Medulla oblongata (tissue), 1 donor: Measurements from ENCODE around the gene CACNA2D4.
"Not testable (repeated sequence)": the region's sequence is repeated elsewhere in the genome, so short reads cannot be mapped to it uniquely, and the experiment has no call there.

Source experiments
- DNase-seq: peaks from one replicate; pipeline ENCODE4 v3.0.0-alpha.2; 2015; ENCODE audit errors: extremely low spot score

CACNA2D4 gene, protein sequence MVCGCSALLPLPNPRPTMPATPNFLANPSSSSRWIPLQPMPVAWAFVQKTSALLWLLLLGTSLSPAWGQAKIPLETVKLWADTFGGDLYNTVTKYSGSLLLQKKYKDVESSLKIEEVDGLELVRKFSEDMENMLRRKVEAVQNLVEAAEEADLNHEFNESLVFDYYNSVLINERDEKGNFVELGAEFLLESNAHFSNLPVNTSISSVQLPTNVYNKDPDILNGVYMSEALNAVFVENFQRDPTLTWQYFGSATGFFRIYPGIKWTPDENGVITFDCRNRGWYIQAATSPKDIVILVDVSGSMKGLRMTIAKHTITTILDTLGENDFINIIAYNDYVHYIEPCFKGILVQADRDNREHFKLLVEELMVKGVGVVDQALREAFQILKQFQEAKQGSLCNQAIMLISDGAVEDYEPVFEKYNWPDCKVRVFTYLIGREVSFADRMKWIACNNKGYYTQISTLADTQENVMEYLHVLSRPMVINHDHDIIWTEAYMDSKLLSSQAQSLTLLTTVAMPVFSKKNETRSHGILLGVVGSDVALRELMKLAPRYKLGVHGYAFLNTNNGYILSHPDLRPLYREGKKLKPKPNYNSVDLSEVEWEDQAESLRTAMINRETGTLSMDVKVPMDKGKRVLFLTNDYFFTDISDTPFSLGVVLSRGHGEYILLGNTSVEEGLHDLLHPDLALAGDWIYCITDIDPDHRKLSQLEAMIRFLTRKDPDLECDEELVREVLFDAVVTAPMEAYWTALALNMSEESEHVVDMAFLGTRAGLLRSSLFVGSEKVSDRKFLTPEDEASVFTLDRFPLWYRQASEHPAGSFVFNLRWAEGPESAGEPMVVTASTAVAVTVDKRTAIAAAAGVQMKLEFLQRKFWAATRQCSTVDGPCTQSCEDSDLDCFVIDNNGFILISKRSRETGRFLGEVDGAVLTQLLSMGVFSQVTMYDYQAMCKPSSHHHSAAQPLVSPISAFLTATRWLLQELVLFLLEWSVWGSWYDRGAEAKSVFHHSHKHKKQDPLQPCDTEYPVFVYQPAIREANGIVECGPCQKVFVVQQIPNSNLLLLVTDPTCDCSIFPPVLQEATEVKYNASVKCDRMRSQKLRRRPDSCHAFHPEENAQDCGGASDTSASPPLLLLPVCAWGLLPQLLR

DNA sequence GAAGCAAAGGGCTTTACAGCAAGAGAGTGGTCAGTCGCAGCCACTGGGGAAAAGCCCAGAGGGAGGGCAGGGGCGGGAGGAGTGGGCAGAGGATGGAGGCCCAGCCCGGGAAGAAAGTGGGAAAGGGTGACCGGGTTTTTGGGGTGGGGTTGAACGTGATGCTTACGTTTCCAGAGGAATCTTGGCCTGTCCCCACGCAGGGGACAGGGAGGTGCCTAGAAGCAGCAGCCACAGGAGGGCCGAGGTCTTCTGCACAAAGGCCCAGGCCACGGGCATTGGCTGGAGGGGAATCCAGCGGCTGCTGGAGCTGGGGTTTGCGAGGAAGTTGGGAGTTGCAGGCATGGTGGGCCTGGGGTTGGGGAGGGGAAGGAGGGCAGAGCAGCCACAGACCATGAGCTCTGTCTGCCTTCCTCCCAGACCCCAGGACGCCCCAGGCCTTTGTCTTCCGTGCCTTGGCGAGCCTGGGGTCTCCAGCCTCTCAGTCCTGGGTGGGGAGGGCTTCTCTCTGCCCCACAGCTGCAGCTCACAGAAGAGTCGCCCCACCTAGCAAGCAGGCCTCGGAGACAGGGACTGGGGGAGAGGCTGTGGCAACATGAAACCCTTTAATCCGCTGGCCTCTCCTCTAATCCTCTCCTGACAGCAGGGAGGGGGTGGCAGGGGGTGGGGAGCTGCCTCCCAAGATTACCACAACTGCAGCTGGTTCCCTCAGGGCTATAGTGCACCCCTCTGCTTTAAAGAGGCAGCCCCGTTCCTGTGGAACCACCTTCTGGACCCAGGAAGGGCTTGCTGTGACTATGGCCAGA lies at the start of gene CACNA2D4:
TSS of gene CACNA2D4 (minus strand) at position 572 of the 803 bp plus-strand sequence. CDS start at position 393, 179 bp downstream.
- DNase-seq, result no peak

DNA sequence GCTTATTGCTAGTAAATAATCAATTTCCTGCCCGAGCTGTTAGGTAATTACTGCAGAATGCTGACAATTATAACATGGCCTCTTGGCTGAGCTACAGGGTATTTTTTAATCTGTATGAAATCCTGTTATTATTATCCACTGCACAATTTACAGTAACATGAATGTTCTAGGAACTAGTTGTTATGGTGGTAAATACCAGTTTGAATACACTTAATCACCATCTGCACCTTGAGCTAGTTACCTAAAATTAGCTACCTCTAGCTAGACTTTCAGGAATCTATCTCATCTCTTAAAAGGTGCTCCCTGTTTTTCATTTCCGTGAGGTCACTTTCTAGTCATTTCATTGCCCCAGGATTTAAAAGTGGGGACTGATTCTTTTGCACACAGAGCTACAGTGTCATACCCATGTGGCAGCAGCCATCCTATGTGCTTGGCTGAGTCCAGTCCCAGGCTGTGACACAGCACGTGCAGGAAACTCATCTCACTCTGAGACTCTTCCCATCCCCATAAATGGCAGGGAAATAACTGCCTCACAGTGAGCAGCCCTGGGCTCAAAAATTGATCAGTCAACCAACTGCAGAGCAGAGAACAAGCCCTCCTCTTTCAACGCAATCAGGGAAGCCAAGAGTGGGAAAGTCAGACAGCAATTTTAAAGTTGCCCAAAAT lies 48.2 kb upstream of the CACNA2D4 start:
- no peak for DNase-seq

DNA sequence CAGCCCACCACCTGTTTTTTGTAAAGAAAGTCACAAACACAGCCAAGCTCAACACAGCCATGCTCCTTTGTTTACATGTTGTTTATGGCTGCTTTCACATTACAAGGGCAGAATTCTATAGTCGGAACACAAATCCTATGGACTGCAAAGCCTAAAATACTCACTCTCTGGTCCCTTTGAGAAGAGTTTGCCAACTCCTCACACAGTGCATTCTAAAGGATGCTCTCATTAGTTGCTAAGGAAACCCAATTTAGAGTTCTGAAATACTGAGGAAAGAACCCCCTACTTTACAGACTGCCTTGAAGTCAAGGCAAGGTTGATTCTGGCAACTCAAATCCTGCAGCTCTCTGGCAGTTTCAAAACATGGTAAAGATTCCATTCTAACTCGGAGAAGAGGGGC lies 47.5 kb upstream of the CACNA2D4 start:
- DNase-seq, result no peak

DNA sequence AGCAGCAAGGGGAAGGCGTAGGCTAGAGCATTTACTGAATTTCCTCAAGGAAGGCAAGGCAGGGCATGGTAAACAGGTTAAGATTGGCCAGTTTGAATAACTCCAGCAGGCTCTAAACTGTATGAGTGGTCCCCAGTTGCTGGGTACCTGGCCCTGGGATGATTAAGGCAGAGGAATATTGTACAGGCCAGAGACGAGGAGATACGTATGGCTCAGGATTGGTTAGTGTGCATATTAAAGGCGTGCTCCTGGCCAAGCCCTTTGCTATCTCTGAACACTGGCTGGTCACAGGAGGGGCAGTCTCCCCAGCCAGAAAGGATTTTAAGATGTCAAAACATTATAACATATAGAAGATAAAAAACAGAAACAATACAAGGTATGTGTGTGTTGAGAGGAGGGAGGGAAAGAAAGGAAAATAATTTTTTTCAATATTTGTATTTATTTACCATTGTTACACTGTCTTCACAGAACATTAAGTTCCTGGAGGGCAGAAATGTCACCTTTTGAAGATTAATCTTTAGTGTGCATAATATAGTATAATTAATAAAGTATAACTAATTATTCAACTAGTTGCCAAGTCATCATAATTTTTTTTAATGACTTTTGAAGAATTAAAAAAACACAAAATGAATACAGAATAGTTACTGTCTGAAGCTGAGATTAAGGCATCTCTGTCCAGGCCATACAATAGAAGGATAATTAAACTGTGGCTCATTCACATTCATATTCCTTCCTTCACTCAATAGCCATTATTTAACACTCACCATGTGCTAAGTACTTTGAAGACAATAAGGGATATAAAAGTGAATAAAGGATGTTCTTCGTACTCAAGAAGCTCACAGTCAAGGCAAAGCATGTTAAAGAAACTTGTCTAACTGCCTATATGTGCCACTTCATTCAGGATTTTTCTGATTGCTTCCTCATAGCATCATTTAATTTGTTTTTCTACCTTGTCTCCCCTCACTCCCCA lies 43.9 kb upstream of the CACNA2D4 start:
- no peak for DNase-seq

DNA sequence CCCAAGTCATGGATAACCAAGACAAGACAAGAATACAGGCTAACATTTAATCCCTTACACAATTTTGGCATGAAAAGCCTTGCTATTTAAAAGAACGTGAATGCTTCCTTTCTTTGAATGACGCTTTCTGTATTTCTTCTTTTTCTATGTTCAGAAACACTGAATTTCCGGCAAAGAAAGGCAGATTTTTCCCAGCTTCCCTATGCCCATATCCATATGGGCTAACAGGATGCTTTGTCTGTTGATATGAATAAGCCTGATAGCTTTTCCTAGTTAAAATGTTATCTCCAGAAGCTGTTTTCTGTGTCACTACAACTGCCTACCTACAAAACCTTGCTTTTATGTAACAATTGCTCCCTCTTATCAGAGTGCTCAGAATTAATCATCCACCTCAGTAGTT lies 38.3 kb upstream of the CACNA2D4 start:
- no peak for DNase-seq

DNA sequence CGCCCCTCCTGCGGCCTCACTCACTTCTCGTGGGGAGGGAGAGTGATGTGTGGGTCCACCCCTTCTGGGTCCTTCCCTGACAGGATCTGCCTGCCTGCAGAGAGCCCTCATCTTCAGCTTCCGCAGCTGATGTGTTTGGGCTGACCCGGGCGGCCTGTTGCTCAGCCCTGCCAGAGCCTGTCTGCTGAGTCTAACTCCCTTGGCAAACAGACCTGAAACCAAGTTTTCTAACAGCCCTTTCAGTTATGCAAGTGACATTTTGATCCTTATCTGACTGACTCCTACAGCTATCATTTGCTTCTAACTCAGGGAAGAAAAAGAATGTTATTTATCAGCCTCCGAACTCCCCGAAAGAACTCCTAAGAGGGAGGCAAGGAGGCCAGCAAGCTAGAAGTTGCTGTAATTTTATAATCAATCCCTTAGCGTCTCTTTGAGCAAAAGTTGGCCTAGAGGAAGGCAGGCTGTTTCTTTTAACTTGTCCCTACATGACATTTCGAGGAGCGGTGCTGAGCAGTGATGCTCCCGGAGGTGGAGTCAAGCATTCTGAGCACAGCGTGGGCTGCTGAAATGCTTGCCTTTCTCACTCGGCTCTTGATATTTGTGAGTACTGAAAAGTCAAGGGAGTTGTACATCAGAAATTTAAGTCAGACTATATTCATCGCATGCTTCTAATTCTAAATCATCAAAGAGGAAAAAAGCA lies 31.5 kb upstream of the CACNA2D4 start:
- no peak for DNase-seq

DNA sequence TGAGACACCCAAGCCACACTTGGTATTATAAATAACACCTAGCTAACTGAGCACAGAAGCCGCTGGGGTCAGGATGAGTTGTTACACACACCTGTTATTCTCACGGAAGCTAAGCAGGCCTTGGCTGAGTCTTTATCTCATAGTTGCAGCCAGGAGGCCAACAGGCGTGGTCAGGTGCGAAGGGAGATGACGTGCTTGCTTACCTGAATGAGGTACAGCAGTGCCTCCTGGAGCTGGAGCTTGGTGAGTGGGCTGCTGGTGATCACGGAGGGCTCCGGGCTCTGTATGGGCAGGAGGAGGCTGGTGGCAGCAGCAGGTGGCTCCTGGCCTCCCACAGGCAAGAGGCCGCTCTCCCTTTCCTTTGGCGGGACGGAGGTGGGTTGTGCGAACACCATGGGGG lies 30.4 kb upstream of the CACNA2D4 start:
- DNase-seq, result no peak

DNA sequence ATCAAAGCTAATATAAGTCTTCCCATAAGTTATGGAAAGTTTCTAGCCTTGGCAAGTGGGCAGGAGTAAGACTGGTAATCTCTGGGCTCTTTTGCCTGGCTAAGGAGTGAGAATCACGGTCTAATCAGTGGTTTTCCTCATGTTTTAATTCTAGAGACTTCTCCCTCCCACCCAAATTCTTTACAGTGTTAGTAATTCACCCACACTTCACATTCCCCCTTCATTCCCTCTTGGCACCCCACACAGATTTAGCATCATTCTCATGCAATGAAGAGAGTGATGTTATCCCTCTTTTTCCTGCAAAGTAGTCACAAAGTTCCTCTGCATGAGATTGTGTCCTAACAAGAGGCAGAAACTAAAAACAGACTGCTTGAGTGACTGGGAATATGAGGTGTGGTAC lies 28.6 kb upstream of the CACNA2D4 start:
- DNase-seq, result no peak

DNA sequence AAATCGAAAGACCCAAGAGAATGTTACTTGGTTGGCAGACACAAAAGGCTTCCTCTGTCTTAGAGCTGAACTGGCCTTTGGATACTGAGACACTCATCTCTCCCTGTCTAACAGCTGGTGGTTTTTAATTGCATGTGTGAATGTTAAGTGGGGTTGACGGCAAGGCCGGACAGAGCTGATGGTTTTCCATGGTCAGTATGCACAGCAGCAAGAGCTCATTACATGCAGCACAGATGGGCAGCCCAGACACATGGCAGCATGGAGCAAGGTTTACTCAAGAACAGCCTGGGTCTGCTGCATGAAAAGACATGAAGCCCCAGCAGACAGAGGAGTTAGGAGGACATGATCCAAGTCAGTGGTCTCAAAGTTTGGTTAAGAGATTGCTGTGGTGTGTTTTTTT lies 27.8 kb upstream of the CACNA2D4 start:
- DNase-seq, result no peak

DNA sequence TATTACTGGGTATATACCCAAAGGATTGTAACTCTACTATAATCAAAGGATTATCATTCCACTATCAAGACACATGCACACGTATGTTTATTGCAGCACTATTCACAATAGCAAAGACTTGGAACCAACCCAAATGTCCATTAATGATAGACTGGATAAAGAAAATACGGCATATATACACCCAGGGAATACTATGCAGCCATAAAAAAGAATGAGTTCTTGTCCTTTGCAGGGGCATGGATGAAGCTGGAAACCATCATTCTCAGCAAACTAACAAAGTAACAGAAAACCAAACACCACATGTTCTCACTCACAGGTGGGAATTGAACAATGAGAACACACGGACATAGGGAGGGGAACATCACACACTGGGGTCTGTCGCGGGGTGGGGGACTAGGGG lies 27.1 kb upstream of the CACNA2D4 start:
- not testable (repeated sequence) for DNase-seq

DNA sequence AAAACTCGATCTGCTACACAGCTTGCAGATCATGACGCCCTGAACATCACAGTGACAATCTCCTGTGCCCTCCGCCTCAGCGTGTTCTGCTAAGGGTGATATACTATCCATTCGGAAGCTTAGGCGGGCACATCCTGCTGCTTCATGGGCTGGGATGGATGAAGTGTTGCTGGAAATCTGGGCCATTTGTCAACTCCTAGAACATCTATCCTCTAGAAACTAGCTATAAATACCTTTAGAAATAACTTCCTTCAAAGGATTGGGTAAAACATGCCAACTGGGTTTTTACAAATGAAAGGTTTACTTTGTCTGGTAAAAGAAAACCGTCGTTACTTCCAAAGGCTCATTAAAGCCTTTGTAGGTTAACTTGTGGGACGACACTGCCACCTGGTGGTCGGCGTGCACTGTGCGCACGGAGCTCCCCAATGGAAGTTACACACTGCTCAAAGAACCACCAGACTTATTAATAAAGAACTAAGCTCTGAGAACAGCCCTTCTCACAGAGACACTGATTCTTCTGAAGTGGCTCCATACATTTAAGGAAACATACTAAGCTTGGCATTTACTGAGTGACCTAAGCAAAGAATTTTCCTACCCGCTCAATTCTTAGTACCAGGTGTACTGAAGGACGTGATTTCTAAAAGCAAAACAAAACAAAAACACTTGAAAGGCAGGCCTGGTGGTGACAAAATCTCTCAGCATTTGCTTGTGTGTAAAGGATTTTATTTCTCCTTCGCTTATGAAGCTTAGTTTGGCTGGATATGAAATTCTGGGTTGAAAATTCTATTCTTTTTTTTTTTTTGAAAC lies 21.6 kb upstream of the CACNA2D4 start:
- DNase-seq, result peak; percentile 95

DNA sequence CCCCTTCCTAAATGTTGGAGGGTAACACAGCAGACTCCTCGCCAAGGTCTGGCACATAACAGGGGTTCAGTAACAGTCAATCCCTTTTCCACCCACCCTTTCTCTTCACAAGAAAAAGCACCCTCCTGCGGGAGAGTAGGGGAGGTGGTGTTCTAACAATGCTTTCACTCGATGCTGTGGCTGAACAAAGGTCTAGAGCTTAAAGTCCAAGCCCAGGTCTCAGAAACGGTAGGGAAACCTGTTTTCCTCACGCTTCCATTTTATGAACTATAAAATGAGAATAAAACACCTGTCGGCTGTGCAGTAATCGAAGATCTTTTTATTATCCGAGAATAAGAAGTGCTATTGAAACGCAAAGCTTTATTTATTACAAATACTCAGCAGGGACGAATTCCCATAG lies 20.9 kb upstream of the CACNA2D4 start:
- no peak for DNase-seq

DNA sequence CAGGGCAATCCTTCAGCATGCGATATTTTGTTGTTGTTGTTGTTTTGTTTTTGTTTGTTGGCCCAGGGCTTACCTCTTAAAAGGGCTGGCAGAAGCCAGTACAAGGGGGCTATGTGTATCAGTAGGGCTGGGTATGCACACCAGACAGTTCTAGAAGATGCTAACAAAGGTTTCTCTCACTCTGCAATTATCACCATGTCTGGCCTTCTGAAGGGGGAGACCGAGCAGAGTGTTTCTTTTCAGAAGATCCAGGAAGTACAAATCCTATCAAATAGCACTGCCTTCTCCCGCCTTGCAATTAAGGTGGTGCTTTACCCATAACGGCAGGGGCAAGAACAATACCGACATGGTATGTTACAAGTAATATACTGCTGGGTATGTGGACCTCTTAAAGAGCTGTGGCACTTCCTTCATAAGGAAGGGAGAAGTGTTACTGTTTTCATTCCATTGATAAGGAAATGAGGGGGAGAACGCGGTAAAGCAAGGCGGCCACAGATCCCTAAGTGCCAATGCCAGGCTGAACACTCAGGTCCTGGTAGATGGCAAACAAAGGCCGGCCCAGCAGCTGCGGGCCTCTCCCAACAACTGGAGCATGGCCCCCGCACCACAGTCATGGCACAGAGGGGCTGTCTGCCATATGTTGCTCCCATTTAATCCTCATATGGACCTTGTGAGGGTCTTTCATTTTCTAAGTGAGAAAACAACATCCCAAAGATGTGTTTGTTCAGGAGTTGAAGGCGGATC lies 19.2 kb upstream of the CACNA2D4 start:
- DNase-seq, result no peak

DNA sequence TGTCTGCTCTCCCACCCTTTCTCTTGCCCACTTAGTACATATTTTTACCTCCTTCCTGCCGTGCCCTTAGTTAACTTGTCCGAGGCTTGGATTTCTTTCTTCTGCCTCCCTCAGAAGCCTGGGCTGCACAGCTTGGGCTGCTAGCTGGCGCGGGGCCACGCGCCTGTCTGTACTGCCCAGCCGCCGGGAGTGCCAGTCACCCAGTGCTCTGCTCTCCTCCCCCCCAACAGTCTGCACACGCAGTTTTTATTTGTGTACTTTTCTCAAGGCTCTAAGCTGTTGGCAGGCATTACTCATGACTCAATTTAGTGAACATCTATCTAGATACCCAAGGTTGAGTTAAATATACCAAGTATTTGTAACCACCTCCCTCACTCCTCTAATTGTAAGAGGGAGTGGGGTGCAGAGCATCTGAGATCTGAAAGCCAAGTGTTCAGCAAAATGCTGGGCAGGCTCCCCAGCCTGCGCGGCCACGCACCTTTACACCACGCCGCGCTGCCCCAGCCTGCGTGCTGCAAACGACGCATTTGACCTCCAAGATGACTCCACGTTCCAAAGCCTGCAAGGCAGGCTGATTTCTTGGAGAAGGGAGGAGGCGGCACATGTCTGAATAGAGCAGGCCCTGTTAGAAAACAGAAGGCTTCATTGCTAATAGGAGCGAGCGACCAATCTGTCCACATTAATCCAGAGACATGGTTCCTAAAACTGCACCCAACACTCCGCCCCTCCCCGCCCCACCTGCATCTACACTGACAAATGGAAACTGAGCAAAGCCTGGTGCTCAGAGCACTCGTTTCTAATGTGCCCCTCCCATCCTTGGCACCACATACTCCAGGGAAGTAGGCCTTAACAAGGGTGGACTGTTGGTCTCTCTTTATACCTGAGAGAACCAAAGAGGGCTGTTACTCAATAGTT lies 18.2 kb upstream of the CACNA2D4 start:
- peak; percentile 90 for DNase-seq

DNA sequence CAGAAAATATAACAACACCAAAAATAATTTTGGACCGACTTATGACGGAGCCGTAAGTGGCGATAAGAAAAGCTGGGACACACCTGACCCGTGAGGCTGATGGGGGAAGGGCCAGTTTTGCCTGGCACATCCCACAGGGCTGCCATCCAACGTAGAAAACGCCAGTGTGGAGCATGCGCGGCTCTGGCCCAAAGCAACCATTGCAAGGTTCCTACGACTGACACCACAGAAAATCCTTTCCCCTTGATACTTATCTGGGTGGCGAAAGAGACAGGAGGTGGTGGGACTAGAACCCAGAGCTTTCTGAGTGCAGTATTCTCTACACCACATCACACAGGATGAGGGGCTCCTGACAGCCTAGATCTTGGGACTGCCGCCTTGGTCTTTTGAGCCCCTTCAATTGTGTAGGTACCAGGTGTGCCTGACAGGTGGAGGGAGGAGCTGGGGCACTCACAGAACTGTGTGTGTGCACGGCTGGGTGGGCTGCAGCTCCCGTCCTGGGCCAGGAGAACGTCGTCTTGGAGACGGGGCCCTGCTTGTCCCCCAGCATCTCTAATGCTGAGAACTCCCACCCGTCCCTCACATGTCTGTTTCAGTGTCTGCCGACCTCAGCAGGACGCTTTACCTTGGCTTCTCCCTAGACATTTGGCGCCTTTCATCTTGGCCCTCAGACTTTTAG lies 17.4 kb upstream of the CACNA2D4 start:
- peak; percentile 71 for DNase-seq

DNA sequence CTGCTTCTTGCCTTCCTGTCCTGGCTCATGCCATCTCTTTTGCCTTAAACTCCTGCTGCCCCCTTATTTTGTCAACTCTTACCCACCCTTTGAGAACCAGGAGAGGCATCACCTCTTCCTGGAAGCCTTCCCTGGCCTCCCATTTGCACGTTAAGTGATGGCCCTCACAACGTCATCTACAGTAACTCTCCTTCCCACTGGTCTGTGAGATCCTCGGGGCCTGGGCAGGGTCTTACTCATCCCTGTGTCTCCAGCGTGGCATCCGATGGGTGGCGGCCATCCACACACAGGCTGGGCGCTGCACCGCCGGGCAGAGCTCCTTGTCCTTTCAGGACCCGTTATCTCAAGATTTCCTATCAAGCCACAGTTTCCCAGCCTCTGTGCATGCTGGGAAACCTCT lies 16.8 kb upstream of the CACNA2D4 start:
- DNase-seq, result no peak
